Kidney epithelial cell (primary cell): ENCODE results near the gene FAM221B. TPM values are rescaled to one million over a fixed set of nuclear protein-coding genes. Genes with fewer than 3 reads are reported as not detected.

ENCODE experiments used
- DNase-seq: peaks from one replicate; pipeline ENCODE4 v3.0.0-alpha.2; 2010; ENCODE audit warnings: low read depth
- H3K27me3 ChIP-seq: 2 replicates; pipeline ENCODE4 v1.6.0; 2011; ENCODE audit warnings: low read length; ENCODE audit not compliant: control insufficient read depth, insufficient read depth
- H3K36me3 ChIP-seq: 2 replicates; pipeline ENCODE4 v1.5.1; 2011; ENCODE audit warnings: low read length; ENCODE audit not compliant: control insufficient read depth, insufficient read depth
- H3K4me3 ChIP-seq: 2 replicates; pipeline ENCODE4 v1.5.1; 2011; ENCODE audit warnings: low read depth, mild to moderate bottlenecking, control low read depth, low read length
- total RNA-seq: library from RNA; depleted of rRNA; stranded (reverse); fragments of >200 nt; gene quantifications from 2 replicates; pipeline ENCODE4 v1.2.3, GENCODE V29; 2015
- TF ChIP-seq, protein P1 (sequence below): IDR thresholded peaks from 2 replicates; pipeline ENCODE4 v1.5.1; 2011; ENCODE audit warnings: mild to moderate bottlenecking, moderate library complexity, low read length, control low read depth, inconsistent platforms; ENCODE audit not compliant: insufficient read depth, poor library complexity, severe bottlenecking

The FAM221B gene
- total RNA-seq, 1 donor from 2014 or later, result not detected

DNA sequence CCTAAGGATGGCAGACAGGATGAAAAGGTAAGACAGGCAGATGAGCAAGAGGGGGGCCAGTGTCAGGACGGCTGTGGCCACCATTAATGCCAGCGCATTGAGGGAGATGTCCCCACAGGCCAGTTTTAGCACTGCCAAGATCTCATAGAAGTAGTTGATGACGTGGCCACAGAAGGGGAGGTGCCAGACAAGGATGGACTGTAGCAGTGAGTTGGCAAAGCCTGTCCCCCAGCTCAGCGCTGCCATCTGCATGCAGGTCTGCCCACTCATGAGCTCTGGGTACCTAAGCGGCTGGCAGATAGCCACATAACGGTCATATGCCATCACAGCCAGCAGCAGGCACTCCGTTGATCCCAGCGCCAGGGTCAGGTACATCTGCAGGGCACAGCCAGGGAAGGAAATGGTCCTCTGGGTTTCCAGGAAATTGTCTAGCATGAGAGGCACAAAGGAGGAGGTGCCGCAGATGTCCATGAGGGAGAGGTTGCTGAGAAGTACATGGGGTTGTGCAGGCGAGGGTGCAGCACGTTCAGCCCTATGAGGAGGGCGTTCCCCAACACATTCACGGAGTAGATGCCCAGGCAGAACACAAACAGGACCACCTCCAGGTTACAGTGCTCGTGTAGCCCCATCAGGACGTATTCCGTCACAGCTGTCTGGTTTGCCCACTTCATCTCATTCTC is 30.9 kb upstream of the FAM221B start:
- no peaks in the 10 kb centered on the region for H3K36me3 ChIP-seq
- DNase-seq, result no peak
- peaks cover 31% of the 10 kb centered on the region for H3K27me3 ChIP-seq
- H3K4me3 ChIP-seq, result no peak overlapping the region
- TF ChIP-seq, protein P1, sequence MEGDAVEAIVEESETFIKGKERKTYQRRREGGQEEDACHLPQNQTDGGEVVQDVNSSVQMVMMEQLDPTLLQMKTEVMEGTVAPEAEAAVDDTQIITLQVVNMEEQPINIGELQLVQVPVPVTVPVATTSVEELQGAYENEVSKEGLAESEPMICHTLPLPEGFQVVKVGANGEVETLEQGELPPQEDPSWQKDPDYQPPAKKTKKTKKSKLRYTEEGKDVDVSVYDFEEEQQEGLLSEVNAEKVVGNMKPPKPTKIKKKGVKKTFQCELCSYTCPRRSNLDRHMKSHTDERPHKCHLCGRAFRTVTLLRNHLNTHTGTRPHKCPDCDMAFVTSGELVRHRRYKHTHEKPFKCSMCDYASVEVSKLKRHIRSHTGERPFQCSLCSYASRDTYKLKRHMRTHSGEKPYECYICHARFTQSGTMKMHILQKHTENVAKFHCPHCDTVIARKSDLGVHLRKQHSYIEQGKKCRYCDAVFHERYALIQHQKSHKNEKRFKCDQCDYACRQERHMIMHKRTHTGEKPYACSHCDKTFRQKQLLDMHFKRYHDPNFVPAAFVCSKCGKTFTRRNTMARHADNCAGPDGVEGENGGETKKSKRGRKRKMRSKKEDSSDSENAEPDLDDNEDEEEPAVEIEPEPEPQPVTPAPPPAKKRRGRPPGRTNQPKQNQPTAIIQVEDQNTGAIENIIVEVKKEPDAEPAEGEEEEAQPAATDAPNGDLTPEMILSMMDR, result no peak

DNA sequence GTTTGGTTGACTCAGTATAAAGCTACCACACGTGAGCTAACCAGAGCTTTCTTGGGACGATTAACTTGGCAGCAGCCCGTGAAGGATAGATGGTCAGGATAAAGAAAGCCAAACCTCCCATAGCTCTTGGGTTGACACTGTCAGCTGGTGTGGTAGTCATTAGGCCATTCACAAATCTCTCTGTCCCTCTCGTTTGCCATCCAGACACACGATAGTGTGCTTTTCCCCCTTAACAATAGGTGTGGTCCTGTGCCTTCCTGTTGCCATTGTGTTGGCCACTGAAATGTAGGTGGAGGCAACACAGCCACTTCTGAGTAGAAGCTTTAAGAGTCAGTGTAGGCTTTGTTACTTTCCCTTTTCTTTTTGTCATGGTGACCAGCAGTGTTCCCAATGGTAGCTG is 29.9 kb upstream of the FAM221B start:
- Histone ChIP-seq H3K27me3 (peaks cover 27% of the 10 kb centered on the region), H3K36me3 (no peaks in the 10 kb centered on the region), H3K4me3 (no peak overlapping the region)
- TF ChIP-seq, protein P1, result no peak
- DNase-seq, result no peak

DNA sequence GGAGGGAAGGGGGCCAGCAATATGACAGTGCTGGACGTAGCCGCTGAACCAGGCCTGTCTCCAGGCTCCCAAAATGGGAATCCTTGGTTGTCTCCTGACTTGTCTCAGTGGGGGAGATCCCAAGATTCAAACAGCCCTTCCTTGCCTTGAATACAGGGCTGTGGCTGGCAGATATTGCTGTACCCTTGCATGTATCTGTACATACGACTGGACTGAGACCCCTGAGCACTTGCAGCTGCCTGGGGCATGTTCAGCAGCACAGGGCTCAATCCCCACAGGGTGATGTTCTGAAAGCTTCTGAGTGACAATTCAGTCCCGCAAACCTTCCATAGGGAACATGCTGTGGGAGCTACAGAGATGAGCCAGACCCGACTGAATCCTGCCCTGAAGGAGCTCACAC is 28.4 kb upstream of the FAM221B start:
- no peak overlapping the region for H3K4me3 ChIP-seq
- no peaks in the 10 kb centered on the region for H3K36me3 ChIP-seq
- TF ChIP-seq, protein P1, result no peak
- H3K27me3 ChIP-seq, result peaks cover 22% of the 10 kb centered on the region
- no peak for DNase-seq

DNA sequence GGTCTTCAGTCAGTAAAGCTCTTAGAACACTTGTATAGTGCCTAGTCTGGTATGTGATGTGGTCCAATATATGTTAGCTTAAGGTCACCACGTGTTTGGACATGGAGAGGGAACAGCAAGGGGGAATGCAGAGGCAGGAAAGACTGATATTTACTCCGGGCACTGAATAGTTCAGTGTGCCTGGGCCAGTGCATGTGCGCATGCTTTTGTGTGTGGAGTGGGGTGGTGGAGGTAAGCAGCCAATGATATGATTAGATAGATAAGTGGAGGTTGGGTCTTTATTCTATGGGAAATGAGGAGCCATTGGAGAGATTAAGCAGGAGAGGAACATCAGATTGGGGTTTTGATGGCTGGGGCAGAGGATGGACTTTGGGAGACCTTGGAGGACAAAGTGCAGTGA is 27.7 kb upstream of the FAM221B start:
- no peaks in the 10 kb centered on the region for H3K36me3 ChIP-seq
- DNase-seq, result no peak
- H3K27me3 ChIP-seq, result peaks cover 16% of the 10 kb centered on the region
- TF ChIP-seq, protein P1, result no peak
- no peak overlapping the region for H3K4me3 ChIP-seq

DNA sequence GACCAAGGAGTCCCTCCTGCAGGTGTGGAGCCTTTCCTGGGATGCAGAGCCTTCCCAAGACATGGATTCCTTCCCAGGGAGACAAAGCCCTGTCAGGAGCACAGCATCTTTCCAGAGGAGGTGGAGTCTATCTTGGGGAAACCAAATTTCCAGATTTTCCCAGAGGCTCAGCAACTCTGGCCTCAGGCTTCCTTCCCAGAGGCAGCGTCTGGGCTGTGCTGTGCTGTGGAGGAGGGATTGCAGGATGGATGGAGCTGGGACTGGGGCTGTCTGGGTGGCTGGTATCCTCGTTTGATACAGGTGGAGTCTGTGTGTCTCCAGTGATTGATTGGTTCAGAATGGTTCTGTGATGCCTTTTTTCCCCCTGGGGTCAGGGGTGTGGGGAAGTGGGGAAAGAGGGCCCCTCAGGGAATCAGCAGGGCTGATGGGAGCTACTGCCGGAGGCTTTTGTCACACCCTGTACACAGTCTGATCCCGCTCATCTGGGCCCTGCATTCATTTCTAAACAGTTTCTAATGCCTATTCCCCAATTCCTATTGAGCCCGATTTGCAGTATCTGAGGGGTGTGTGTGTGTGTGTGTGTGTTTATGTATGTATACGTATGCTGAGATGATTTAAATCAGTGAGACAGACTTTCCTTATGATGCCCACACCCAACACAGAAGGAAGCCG is 25.7 kb upstream of the FAM221B start:
- H3K4me3 ChIP-seq, result no peak overlapping the region
- no peak for DNase-seq
- H3K27me3 ChIP-seq, result peaks cover 5% of the 10 kb centered on the region
- H3K36me3 ChIP-seq, result no peaks in the 10 kb centered on the region
- TF ChIP-seq, protein P1, result no peak
